Stimulated activated CD4-positive, alpha-beta T cell treated with anti-CD3 and anti-CD28 coated beads, Interleukin-1b, Interleukin-23, amount 100 ng/mL, for 4 hours (primary cell): ENCODE data around the gene RNF144B.
"Not testable (repeated sequence)": the region's sequence is repeated elsewhere in the genome, so short reads cannot be mapped to it uniquely, and the experiment has no call there.

Experiments
- DNase-seq, 2 donors: peaks; one replicate each; pipeline ENCODE4 v3.0.0-alpha.2; 2020; ENCODE audit warnings: low read depth in 2 of 2

Gene RNF144B

DNA sequence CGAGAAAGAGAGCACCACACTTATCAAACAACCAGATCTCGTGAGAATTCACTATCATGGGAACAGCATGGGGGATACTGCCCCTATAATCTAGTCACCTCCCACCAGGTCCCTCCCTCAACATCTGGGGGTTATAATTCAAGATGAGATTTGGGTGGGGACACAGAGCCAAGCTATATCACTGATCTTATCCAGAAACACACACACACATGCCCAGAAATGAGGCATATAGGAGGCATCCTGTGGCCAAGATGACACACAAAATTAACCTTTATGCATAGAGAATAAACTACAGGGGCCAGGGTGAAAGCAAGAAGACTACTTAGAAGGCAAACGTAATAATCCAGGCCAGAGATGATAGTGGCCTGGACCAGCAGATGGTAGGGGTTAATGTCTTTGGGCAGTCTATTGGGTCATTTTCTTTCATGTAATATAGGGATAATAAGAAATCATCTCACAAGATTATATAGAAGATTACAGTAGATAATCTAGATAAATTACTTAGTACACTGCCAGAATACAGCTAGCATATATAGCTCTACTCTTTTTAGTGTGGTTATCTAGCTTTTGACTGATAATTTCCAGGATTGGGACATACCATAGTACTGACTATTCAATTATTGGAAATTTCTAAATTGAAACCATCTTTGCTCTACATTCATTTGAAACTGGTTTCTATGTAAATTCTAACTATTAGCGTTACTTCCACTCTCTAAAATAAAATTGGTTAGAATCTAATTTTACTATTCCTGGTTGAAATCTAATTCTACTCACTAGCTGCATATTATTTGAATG lies 20.0 kb downstream of the RNF144B start:
- DNase-seq, result no peak

DNA sequence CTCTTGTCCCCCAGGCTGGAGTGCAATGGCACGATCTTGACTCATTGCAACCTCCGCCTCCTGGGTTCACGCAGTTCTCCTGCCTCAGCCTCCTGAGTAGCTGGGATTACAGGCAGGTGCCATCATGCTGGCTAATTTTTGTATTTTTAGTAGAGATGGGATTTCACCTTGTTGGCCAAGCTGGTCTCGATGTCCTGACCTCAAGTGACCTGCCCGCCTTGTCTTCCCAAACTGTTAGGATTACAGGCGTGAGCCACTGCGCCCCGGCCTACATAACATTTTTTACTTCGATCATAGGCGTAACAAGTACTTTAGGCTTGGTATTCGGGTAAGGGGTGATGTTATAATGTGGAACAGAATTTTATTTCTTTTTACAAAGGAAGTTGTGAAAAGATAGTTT lies 22.5 kb downstream of the RNF144B start:
- not testable (repeated sequence) for DNase-seq

DNA sequence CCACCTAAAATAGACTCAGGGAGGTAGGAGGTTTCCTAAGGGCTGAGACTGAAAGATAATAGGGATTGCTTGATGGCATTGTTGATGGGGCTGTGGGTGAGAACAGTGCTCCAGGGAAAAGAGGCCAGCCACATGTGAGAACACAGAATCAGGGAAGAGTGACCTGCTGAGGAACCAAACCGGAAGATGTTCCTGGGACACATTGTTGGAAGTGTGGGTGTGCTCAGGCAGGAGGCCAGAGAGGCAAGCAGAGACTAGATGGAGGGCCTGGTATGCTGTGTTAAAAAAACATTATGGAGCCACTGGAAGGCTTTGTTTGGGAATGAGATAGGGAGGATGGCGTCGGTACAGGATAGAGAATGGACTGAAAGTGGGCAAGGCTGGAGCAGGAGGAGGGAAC lies 23.3 kb downstream of the RNF144B start:
- no peak for DNase-seq

DNA sequence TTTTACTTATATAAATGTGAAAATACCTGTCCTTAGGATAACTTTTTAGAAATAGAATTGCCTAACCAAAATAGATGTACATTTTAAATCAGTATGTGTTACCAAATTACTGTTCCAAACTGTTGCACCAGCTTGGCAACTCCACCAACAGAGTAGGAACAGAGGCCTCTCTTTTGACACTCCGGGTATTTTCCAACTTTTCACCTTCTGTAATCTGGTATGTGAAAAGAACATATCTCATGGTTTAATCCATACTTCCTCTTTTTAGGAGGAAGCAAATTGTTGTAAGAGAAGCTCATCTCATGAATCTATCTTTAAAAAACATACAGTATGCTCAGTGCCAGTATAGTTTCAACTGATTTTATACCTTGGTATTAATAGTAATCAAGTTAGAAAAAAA lies 24.9 kb downstream of the RNF144B start:
- DNase-seq, result no peak

DNA sequence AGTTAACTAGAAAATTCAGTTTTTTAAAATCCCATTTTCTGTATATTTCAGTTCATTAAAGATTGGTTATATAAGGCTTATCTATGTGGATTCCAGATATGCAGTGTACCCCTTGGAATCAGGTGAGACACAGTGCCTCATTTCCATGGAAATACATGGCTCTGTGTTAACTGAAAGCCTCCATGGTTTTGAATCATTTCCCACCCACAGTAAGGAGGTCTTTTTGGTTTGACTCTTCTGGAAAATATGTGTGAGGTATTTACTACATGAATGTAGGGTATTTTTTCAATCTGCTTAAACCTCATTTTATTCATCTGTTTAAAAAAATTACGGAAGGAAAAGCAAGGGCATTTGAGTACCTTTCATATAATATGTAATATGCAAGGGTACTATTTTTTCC lies 25.5 kb downstream of the RNF144B start:
- DNase-seq, result no peak

DNA sequence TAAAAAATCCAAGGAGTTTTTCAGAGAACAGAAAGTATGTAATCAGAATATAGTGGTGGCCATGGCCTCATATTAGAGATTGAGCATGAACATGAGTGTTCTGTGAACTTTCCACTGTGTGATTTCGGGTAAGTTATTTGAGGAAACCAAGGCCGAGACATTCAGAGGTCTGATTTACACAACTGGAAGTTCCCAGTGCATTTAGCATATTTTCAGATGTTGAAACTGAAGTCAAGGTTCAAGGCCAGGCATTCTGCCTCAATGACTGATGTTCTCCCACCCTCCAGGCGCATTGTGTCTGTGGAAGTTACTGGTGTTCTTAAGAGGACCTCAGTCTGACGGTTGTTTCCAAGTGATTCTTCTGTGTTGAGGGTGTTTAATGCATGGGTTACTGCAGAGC lies 26.2 kb downstream of the RNF144B start:
- no peak for DNase-seq

DNA sequence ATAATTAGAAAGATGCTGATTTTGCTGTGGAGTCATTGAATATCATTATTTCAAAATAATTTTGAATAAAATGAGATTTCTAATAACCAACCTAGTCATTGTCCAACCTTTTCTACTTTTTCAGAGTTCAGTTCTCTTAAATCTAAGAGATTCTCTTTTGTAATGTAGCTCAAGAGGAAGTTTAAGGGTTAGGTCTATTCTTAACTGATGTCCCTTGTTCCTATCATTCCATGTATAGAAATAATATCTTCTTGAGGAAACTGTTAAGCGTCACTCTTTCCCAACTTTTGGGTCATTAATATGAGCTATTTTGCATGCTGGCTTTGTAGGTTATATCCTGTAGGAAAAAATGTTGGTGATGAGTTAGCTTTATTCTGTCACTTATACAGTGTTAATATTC lies 27.0 kb downstream of the RNF144B start:
- DNase-seq, result no peak

DNA sequence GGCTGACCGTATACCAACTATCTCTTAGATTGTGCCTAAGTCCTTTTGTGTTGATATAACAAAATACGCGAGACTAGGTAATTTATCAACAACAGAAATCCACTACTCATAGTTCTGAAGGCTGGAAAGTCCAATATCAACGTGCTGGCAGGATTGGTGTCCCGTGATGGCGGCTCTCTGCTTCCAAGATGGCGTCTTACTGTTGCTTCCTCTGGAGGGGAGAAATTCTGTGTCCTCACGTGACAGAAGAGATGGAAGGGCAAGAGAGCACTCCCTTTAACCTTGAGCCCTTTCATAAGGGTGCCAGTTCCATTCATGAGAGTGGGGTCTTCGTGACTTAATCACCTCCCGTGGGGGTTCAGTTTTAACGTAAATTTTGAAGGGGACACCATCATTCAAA lies 28.1 kb downstream of the RNF144B start:
- DNase-seq, result no peak

DNA sequence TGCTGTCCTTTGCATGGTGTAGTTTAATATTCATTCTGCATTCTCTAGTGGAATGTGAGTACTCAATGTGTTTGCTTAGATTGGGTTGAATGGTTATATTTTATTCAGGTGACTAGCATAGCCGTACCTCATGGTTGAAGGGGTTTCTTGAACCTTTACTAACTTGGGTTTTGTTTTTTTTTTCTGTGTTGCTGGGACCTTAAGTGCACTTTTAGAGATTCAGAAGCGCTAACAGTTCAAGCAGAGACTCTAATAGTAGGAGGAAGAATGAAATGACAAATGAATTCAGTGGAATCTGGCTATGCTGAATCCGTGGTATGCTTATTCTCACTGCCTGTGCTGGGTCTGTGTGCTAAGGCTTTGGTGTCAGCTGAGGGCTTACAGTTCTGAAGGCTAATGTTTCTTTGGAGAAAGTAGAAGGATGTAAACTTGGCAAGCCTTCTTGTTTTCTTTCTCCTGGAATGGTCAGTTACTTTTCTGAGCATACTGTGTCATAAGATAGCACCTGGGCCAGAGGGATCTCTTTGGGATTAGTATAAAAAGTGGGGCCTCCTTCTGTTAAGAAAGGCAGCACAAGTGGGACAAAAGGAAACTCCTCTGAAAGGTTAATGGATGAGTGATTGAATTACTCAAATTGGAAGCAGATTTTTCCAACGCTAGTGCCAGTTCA lies 28.7 kb downstream of the RNF144B start:
- no peak for DNase-seq

DNA sequence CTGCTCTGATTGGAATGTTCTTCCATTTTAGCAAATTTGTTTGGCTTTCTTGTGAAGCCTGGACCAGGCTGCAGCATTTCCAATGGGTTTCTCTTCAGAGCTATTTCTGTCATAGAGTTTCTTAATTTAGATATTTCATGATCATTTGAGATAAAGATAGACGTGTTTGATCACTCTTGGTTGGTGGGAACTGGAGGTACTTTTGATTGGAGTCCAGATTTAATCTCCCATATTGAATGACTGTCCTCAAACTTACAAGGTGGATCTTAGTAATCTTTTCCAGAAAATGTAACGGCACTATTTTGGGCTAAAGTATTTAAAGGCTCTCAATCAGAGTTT lies 29.2 kb downstream of the RNF144B start:
- DNase-seq, result no peak

DNA sequence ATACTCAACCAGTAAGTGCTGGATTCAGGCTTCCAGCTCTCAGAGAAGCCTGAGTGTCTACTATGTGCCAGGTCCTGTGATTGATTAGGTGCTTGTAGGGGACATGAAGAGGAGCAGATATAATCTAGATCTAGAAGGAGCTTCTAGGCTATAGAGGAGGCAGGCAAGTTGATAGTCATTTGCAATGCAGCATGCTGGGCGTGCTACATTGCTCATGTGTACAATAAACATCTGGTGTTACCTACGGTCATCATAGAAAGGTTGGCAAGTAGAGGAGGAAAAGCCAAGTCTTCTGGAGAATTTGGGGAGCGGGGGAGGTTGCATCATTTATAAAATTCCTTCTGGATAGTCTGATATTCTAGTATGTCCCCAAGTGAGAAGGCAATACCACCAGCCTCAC lies 33.2 kb downstream of the RNF144B start:
- no peak for DNase-seq

DNA sequence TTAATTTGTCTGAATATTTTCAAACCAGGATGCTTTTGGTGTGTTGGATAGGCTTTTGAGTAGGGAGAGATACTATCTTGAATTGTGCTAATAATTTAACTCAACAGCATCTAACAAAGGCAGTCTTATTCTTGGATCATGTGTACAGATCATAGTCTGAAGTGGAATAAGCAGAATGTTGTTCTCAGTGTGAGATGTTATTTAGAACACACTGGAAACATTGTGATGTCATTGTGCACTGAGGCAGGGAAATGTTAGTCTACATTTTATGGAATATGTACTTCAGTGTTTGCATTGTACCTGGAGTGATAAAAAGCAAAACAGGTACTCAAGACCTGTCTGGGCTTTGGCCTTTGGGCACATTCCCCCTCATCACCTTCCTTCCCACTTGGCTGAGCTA lies 35.0 kb downstream of the RNF144B start:
- no peak for DNase-seq

DNA sequence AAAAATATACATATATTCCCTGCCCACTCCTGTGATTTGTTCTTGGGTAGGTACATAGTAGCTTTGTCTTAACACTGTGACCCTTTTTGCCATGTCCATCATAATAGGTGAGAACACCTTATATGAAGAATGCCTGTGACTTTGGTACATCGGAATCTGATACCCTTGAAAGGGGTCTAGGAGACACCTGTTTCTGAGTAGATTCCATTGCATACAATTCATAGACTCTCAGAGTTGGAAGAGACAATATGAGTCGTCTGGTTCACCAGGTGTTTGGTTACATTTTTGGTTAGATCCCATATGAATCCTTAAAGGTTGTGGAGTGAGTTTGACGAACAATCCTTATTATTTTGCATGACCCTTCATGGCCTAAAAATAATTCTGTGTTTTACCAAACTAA lies 36.3 kb downstream of the RNF144B start:
- no peak for DNase-seq

DNA sequence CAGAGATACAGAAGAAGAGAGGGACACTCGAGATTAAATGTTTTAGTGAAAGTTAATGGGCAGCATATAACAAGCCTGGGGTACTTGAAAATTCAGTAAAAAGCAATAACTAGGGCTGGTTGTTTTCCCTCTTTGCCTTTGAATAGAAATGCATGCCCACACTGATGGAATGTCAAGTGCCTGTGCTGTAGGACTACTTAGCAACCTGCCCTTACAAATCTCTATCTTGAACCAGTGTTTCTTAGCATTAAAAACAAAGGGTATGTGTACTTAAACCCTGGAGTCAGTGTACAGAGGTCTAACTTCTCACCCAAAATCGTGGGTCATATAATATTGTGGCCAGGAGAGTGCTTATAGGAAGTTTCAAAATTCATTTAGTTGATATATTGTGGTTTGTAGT lies 37.1 kb downstream of the RNF144B start:
- no peak for DNase-seq

DNA sequence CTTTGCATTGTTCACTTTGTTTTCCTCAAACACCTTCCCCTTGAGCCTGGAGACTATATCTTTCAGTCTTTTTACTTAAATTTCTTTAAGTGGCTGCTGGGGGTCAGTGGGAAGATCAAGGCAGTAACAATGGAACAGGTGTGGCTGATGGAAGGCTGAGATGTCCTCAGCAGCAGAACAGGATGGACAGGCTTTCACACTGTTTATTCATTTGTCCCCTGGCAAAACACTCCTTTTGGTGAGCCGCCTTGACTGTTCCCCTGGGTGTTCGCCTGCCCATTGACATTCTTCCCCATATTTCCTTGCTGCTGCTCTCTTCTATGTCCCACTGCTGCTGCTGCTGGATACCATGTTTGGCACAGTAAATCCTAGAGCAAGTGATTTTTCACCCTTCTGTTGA lies 38.1 kb downstream of the RNF144B start:
- no peak for DNase-seq

DNA sequence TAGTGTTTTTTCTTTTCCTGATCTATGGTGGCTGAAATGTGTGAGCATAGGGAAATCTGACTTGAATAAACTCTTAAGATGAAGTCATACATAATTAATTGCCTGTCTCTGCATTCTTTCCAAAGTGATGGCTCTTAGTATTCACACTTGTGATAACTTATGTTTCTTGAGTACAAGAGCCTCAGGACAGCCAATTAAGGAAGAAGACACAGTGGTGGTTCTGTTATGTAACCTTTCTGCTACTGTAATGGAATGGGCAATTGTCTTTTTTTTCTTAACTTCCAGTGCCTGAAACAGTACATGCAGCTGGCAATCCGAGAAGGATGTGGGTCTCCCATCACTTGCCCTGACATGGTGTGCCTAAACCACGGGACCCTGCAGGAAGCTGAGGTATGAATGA lies 40.1 kb downstream of the RNF144B start:
- DNase-seq, result no peak

DNA sequence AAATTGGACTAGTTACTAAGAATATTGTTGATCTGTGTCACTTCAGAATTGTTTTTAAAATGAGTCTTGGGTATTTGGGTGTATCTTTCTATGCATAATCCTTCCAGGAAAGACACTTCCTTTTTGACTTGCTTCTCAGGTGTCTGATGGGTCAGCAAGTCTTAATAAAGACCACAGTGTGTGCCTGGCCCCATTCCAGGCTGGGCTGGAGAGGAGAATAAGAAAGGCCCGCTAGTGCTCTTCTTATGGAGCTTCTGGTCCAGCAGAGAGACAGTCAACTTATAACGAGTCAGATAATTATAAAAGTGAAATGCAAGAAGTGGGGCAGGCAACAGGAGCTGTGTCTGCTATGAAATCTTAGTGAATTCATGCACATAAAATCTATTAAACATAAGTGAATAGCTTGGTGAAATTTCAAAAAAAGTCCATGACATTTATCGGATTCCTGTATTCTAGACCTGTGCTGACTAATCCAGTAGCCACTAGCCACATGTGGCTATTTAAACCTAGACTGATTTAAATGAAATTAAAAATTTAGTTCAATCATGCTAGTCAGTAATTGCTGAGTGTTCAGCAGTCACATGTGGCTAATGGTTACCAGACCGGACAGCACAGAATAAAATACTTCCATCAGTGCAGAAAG lies 42.6 kb downstream of the RNF144B start:
- DNase-seq, result no peak

DNA sequence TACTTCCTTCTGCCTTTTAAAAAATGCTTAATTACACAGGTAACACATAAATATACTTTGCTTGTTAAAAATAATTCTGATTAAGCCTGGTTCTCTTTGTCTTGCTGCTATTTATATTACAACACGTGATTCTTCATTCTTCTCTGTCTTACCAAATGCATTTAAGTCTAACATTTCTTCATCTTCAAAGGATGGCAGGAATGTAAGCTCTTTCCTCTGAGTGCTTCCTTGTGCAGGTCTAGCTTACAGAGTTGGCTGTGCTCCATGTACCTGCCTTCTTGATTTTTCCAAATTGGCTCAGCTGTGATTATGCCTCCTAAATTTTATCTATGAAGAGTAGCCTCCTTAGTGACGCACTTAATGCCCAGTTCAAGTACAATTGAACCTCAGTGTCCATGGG lies 44.4 kb downstream of the RNF144B start:
- DNase-seq, result no peak

DNA sequence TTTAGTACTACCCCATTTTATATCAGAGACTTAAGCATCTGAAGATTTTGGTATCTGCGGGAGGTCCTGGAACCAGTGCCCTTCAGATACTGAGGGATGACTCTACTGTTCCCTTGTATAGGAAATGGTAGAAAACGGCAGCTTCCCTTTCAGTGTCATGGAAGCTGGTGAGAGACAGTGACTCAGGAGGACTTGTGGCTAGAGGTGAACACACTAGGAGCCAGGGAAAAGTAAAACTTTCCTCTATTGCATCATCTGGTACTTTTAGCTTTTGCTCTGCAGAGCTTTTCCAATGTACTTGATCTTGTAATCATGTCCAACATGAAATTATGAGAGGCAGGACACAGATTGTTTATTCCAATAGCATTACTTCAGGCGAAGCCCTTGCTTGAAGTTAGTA lies 45.0 kb downstream of the RNF144B start:
- no peak for DNase-seq

DNA sequence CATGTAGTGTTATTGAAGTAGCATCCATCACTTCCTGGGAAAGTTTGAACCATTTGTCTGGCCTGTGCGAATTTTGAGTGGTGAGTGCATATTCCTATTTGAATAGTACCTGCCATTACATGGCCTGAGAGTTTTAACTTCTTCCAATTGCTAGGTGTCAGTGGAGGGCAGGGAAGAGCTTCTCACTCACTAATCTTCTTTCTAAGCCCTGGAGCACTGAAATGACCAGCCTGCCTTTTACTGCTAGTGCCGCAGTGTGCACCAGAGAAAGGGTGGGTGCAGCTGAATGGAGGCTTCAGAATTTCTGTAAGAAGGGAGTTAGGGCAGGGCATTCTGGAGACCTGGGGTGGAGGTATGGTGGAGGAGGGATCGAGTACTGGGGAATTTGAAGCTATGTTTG lies 45.5 kb downstream of the RNF144B start:
- DNase-seq, result no peak

DNA sequence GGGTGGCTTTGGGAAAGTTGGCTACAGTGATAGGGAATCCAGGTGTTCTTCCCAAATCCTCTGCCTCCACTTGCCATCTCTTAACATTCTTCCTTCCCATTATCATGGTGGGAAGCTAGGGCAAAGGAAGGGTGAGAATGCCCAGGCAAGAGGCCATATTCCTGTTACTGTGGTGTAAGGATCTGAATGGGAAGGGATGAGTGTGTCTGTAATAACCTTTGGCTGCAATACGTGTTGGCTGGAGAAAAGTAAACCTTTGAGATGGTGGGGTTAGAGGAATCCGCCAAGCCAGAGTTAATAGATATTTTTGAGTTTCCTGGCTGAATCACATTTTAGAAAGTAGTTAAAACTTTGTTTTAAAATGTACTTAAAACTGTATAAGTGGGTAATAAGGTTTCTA lies 45.9 kb downstream of the RNF144B start:
- no peak for DNase-seq

DNA sequence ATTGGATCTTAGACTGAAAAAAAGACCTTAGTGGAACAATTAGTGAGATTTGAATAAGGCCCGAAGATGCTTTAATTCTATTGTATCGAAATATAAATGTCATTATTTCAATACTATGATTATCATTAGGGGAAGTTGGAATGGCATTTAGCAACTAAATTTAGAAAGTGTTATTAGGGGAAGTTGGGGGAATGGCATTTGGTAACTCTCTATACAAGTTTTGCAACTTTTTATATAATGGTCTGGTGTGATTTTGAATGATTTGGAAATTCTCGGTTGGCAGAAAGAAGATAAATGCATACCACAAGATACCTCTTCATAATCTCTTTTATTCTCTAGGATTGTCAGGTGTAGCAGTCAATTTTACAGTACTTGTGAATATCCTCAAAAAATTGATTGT lies 49.2 kb downstream of the RNF144B start:
- DNase-seq, result no peak

DNA sequence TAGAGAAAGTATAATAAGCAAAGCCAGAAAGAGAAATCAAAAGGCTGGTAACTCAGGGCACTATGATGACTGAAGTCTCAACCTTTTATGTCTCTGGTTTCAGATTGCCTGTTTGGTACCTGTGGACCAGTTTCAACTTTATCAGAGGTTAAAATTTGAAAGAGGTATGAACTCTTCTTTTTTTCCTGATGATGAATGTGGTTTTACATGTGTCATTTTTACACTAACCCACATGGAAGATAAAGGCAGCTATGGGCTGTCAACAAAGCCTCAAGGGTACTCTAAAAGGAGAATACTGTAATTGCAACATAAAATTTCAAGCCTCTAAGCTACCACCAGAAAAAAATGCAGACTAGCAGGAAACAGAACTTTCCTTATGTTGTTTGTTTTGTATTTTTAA lies 52.4 kb downstream of the RNF144B start:
- no peak for DNase-seq
